Measurements from ENCODE around the gene SPINK8.

The SPINK8 gene

GRCh38 chr3:48303021-48303420, 30.4 kb downstream of the SPINK8 start:
- no peak for DNase-seq
- Mint-ChIP-seq H3K4me1 (peaks cover 39% of the 10 kb centered on the region), H3K27me3 (peaks cover 19% of the 10 kb centered on the region), H3K36me3 (peaks cover 15% of the 10 kb centered on the region), H3K27ac (no peak overlapping the region), H3K4me3 (peak overlapping the region; percentile 85), H3K9me3 (no peaks in the 10 kb centered on the region)
- CTCF ChIA-PET = no interaction called here

DNA sequence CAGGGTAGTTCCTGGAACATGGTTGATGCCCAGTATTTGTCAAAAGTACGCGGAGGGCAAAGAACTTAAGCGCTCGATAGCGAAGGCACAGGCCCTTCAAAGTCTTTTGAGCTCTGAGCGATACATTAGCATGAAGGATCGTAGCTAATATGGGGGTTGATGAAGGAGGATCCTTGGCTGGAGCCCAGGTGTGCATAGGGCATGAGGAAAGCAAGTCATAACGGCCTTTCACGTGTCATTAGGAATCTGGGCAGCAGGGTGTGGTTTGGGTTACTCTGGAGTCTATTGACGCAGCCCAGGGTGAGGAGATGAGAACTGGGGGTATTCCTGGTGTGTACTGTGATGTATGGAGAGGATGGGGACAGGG, 31.7 kb downstream of the SPINK8 start:
- Mint-ChIP-seq H3K4me1 (peaks cover 37% of the 10 kb centered on the region), H3K36me3 (peaks cover 24% of the 10 kb centered on the region), H3K4me3 (peak overlapping the region; percentile 85), H3K27me3 (peaks cover 10% of the 10 kb centered on the region), H3K27ac (peak overlapping the region; percentile 96), H3K9me3 (no peaks in the 10 kb centered on the region)
- CTCF ChIA-PET = no interaction called here
- peak; percentile 29 for DNase-seq

GRCh38 chr3:48301020-48301799, 32.3 kb downstream of the SPINK8 start, which contains the start of gene NME6:
NME6 (minus strand) TSS chr3:48301367.
- peak; percentile 93 for DNase-seq
- H3K27me3 Mint-ChIP-seq = peaks cover 7% of the 10 kb centered on the region
- H3K27ac Mint-ChIP-seq = peak within 1 kb of the TSS; percentile 96
- CTCF ChIA-PET = interaction anchor here (1.2 to 1.7 kb wide), 2 partner anchors 132 to 135 kb away, joined by 3 to 16 read pairs; no protein-coding TSS in a partner anchor
- no peaks in the 10 kb centered on the region for H3K9me3 Mint-ChIP-seq
- H3K36me3 Mint-ChIP-seq = peaks cover 30% of the 10 kb centered on the region
- peak within 1 kb of the TSS; percentile 85 for H3K4me3 Mint-ChIP-seq
- H3K4me1 Mint-ChIP-seq = peaks cover 34% of the 10 kb centered on the region

DNA sequence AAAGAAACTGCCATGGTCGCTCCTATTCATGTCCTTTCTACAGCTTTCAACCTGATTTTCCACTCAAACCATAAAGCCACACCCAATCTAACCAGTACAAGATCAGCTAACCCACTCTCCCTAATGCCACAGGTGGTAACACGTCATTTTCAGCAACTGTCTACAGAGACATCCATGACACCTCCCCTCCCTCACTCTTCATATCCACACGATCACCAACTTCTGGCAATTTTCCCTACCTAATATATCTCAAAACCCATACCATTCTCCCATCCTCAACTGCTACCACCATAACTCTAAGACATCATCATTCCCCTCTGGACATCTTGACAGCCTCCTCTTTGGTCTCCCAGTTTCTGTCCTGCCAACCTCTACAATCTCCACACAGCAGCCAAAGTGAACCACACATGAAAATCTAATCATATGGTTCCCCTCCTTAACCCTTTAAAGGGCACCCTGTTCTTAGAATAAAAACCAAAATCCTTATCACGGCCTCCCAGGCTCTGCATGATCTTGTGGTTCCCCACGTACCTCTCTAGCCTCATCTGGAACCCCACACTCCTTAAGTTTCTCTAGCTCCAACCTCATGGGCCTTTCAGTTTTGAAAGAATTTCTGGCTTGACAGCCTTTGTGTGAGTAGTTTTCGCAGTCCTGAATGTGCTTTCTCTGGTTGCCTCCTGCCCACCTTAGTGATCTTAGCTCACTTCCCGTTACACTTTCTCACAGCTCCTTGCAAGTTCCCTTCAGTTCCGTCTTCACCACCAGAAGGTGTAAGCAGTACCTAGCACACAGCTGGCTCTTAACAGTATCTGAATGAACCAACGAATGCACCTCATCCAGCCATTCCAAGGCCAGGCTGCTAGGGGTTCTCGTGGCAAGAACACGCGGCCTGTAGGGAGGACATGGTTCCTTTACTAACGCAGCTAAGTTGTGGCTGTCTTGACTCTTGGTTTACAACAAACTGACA, 33.4 kb downstream of the SPINK8 start:
- peaks cover 37% of the 10 kb centered on the region for H3K36me3 Mint-ChIP-seq
- H3K4me3 Mint-ChIP-seq = peak overlapping the region; percentile 85
- peaks cover 34% of the 10 kb centered on the region for H3K4me1 Mint-ChIP-seq
- H3K9me3 Mint-ChIP-seq = no peaks in the 10 kb centered on the region
- CTCF ChIA-PET = interaction anchor here (0.6 to 1.7 kb wide), 5 partner anchors 26 to 1116 kb away, joined by 3 to 16 read pairs (median 3); no protein-coding TSS in a partner anchor
- H3K27me3 Mint-ChIP-seq = peaks cover 4% of the 10 kb centered on the region
- peak overlapping the region; percentile 96 for H3K27ac Mint-ChIP-seq
- DNase-seq = peak; percentile 45

GRCh38 chr3:48297111-48297810, 36.2 kb downstream of the SPINK8 start:
- Mint-ChIP-seq H3K4me3 (no peak overlapping the region), H3K36me3 (peaks cover 53% of the 10 kb centered on the region), H3K9me3 (no peaks in the 10 kb centered on the region), H3K27ac (no peak overlapping the region), H3K27me3 (no peaks in the 10 kb centered on the region), H3K4me1 (peaks cover 29% of the 10 kb centered on the region)
- CTCF ChIA-PET = no interaction called here
- DNase-seq = no peak

GRCh38 chr3:48296699-48297098, 36.8 kb downstream of the SPINK8 start:
- Mint-ChIP-seq H3K36me3 (peaks cover 56% of the 10 kb centered on the region), H3K4me1 (peaks cover 23% of the 10 kb centered on the region), H3K4me3 (no peak overlapping the region), H3K9me3 (no peaks in the 10 kb centered on the region), H3K27ac (no peak overlapping the region), H3K27me3 (no peaks in the 10 kb centered on the region)
- CTCF ChIA-PET = no interaction called here
- no peak for DNase-seq

GRCh38 chr3:48294611-48295263, 38.7 kb downstream of the SPINK8 start:
- peaks cover 15% of the 10 kb centered on the region for H3K4me1 Mint-ChIP-seq
- no peaks in the 10 kb centered on the region for H3K27me3 Mint-ChIP-seq
- DNase-seq = no peak
- H3K4me3 Mint-ChIP-seq = no peak overlapping the region
- no peak overlapping the region for H3K27ac Mint-ChIP-seq
- H3K9me3 Mint-ChIP-seq = no peaks in the 10 kb centered on the region
- H3K36me3 Mint-ChIP-seq = peaks cover 52% of the 10 kb centered on the region
- CTCF ChIA-PET = interaction anchor here (0.6 kb wide), 1 partner anchor 25 kb away, joined by 3 read pairs; no protein-coding TSS in a partner anchor

DNA sequence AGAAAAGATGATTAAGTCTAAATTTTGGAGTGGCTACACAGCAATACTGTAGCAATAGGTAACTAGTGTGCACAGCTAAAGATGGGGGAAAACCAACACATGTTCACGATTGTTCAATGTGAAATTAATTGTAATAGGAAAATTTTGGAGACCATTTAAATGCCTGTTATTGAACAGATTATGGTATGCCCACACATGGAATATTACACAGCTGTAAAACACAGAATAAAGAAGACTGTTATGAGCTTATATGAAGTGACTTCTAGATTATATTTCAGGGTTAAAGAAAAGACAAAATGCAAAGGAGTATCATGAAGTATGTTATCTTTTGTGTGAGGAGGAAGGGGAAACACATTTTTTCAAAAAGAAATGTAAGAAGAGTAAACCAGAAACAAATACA, 43.8 kb downstream of the SPINK8 start:
- H3K27ac Mint-ChIP-seq = no peak overlapping the region
- no peak overlapping the region for H3K4me3 Mint-ChIP-seq
- DNase-seq = no peak
- peaks cover 29% of the 10 kb centered on the region for H3K36me3 Mint-ChIP-seq
- no peaks in the 10 kb centered on the region for H3K27me3 Mint-ChIP-seq
- no peaks in the 10 kb centered on the region for H3K4me1 Mint-ChIP-seq
- CTCF ChIA-PET = no interaction called here
- H3K9me3 Mint-ChIP-seq = no peaks in the 10 kb centered on the region

DNA sequence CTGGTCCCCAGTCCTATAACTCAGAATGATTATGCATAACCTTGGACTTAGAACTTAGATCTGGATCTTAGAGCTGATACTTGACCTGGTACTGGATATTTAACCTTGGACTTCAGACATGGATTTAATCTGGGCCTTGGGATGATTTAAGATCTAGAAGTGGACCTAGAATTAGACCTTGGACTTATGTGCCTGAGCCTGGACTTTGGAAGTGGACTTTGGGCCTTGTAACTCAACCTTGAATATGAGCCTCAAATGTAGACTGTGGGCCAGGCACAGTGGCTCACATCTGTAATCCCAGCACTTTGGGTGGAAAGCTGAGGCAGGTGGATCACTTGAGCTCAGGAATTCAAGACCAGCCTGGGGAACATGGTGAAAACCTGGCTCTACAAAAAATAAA, 46.4 kb downstream of the SPINK8 start:
- H3K9me3 Mint-ChIP-seq = no peaks in the 10 kb centered on the region
- H3K27me3 Mint-ChIP-seq = no peaks in the 10 kb centered on the region
- peaks cover 12% of the 10 kb centered on the region for H3K36me3 Mint-ChIP-seq
- no peak overlapping the region for H3K27ac Mint-ChIP-seq
- no peaks in the 10 kb centered on the region for H3K4me1 Mint-ChIP-seq
- CTCF ChIA-PET = no interaction called here
- H3K4me3 Mint-ChIP-seq = no peak overlapping the region
- DNase-seq = no peak

DNA sequence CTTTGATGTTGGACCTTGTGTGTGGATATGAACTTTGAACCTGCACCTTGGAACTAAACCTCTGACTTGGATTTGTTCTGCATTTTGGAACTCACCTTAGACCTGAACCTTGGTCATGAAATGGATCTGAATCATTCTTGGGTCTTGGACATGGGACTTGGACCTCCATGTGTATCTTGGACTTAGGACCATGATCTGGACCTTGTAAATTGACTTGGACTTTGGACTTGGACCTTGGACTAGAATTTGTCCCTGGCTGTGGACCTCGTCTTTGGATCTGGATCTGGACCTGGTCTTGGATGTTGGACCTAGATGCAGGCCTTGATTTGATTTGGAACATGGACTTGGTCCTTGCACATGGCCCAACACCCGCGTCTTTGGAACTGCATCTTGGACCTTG, 47.2 kb downstream of the SPINK8 start:
- no peaks in the 10 kb centered on the region for H3K27me3 Mint-ChIP-seq
- H3K27ac Mint-ChIP-seq = no peak overlapping the region

GRCh38 chr3:48285675-48286074, 47.8 kb downstream of the SPINK8 start:
- Mint-ChIP-seq H3K36me3 (peaks cover 9% of the 10 kb centered on the region), H3K9me3 (no peaks in the 10 kb centered on the region), H3K4me1 (no peaks in the 10 kb centered on the region), H3K4me3 (no peak overlapping the region), H3K27me3 (no peaks in the 10 kb centered on the region), H3K27ac (no peak overlapping the region)
- no peak for DNase-seq
- CTCF ChIA-PET = no interaction called here

More for the DNA sequence above, 47.2 kb downstream of the SPINK8 start:
- DNase-seq = no peak
- CTCF ChIA-PET = no interaction called here
- H3K9me3 Mint-ChIP-seq = no peaks in the 10 kb centered on the region
- no peaks in the 10 kb centered on the region for H3K4me1 Mint-ChIP-seq
- no peak overlapping the region for H3K4me3 Mint-ChIP-seq
- peaks cover 11% of the 10 kb centered on the region for H3K36me3 Mint-ChIP-seq

- DNase-seq = no peak
- H3K4me1 Mint-ChIP-seq = no peaks in the 10 kb centered on the region
- no peak overlapping the region for H3K4me3 Mint-ChIP-seq
- peaks cover 9% of the 10 kb centered on the region for H3K36me3 Mint-ChIP-seq
- CTCF ChIA-PET = interaction anchor here (0.7 kb wide), 2 partner anchors 11 to 85 kb away, joined by 3 read pairs; no protein-coding TSS in a partner anchor
- H3K27me3 Mint-ChIP-seq = no peaks in the 10 kb centered on the region
- H3K9me3 Mint-ChIP-seq = no peaks in the 10 kb centered on the region
- H3K27ac Mint-ChIP-seq = no peak overlapping the region
Measured at GRCh38 chr3:48285132-48285531, 48.3 kb downstream of the SPINK8 start.

GRCh38 chr3:48280881-48281280, 52.6 kb downstream of the SPINK8 start:
- no peak overlapping the region for H3K4me3 Mint-ChIP-seq

More at GRCh38 chr3:48280881-48281280, 52.6 kb downstream of the SPINK8 start:
- CTCF ChIA-PET = interaction anchor here (0.9 kb wide), 1 partner anchor 153 kb away, joined by 3 read pairs; no protein-coding TSS in a partner anchor
- no peaks in the 10 kb centered on the region for H3K9me3 Mint-ChIP-seq
- no peaks in the 10 kb centered on the region for H3K36me3 Mint-ChIP-seq
- no peak for DNase-seq
- H3K27me3 Mint-ChIP-seq = peaks cover 8% of the 10 kb centered on the region
- H3K4me1 Mint-ChIP-seq = no peaks in the 10 kb centered on the region
- no peak overlapping the region for H3K27ac Mint-ChIP-seq
